Stomach (tissue), 4 donors: ENCODE results near the gene SIT1.
A peak's percentile ranks its signal among the peaks of the same experiment; 100 is the strongest.

ENCODE experiments used
- EP300 ChIP-seq: sonication (generic); formaldehyde crosslinking; IDR thresholded peaks from one replicate; pipeline ENCODE4 v1.6.1; 2017; ENCODE audit warnings: antibody characterized with exemption
- POLR2A ChIP-seq, 4 donors: fragments of 450-650 bp; IDR thresholded peaks; one replicate each; pipeline ENCODE4 v1.6.1; 2016; ENCODE audit warnings: antibody characterized with exemption in 4 of 4, control low read depth in 2 of 4, mild to moderate bottlenecking in 1 of 4, moderate library complexity in 1 of 4
- TF ChIP-seq, protein P1 (sequence below), 7 experiments: fragments of 450-650 bp in 4 of 7; fragments of 200-600 bp in 3 of 7; sonication (generic) in 3 of 7; IDR thresholded peaks; one replicate each; pipeline ENCODE4 v1.5.1; 2016 to 2019; ENCODE audit warnings: antibody characterized with exemption in 7 of 7, control low read depth in 2 of 7, mild to moderate bottlenecking in 1 of 7

DNA sequence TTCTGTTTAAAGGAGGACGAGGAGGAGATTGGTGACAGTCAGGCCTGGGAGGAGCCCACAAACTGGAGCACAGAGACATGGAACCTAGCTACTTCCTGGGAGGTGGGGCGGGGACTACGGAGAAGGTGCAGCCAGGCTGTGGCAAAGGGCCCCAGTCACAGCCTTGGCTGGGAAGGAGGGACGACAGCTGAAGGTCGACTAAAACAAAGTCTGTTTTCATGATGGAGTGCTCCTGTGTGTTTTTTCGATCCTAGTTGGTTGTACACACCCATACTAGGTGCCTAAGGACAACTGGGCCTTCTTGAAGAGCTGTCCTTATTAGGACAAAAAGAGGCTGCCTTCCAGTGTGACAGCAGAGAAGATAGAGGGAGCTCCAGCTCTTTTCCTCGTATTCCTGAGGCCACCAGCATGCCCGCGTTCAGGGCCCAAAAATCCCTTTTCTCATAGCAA, 10.3 kb upstream of the SIT1 start:
- TF ChIP-seq, protein P1, sequence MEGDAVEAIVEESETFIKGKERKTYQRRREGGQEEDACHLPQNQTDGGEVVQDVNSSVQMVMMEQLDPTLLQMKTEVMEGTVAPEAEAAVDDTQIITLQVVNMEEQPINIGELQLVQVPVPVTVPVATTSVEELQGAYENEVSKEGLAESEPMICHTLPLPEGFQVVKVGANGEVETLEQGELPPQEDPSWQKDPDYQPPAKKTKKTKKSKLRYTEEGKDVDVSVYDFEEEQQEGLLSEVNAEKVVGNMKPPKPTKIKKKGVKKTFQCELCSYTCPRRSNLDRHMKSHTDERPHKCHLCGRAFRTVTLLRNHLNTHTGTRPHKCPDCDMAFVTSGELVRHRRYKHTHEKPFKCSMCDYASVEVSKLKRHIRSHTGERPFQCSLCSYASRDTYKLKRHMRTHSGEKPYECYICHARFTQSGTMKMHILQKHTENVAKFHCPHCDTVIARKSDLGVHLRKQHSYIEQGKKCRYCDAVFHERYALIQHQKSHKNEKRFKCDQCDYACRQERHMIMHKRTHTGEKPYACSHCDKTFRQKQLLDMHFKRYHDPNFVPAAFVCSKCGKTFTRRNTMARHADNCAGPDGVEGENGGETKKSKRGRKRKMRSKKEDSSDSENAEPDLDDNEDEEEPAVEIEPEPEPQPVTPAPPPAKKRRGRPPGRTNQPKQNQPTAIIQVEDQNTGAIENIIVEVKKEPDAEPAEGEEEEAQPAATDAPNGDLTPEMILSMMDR (IDR thresholded peaks at IDR 0.05): peak in 4 of 7 experiments; percentile 28 to 58 (median 42)
- no peak for TF ChIP-seq POLR2A (IDR thresholded peaks at IDR 0.05)
- TF ChIP-seq EP300: no peak
